ENCODE data around the gene CIT.

CIT gene

GRCh38 chr12:119645535-119646059, 231.5 kb downstream of the CIT start:
- H3K4me1 ChIP-seq, result no peaks in the 10 kb centered on the region
- H3K4me3 ChIP-seq, result no peak overlapping the region
- no peaks in the 10 kb centered on the region for H3K36me3 ChIP-seq
- peaks cover 0 to 9% (median 0%) of the 10 kb centered on the region in 11 experiments; a peak in 2 of 22 replicates for H3K9me3 ChIP-seq (replicated peaks in 1 of 11)
- no peak for TF ChIP-seq Cebpa-rat (IDR thresholded peaks at IDR 0.05)
- no peak overlapping the region for H3K4me2 ChIP-seq
- no peak overlapping the region for H3K9ac ChIP-seq
- H3K27me3 ChIP-seq, result no peaks in the 10 kb centered on the region
- H3K27ac ChIP-seq, result no peak overlapping the region
- no peaks in the 10 kb centered on the region for H4K20me1 ChIP-seq

DNA sequence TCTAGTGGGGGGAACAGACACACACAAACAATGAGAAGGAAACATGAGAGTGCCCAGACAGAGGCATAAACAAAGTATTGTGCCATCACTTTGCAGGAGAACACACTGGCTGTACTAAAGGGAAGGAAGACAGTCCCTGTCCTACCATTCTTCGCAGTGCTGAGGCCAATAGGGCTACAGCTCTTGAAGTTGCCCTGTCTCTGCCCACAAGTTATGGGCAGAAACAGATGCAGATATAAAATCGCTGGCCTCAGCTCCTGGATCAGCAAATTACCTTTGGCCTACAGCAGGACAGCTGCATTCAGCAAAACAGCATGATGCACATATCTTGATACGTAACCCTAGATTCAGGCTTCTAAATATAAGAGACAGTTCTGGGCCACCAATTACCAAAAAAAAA, 232.2 kb downstream of the CIT start:
- Histone ChIP-seq H3K36me3 (no peaks in the 10 kb centered on the region), H3K9me3 (replicated peaks in 1 of 11) (peaks cover 0 to 9% (median 0%) of the 10 kb centered on the region in 11 experiments; a peak in 1 of 22 replicates), H3K4me2 (no peak overlapping the region), H3K9ac (no peak overlapping the region), H3K4me3 (no peak overlapping the region), H3K4me1 (no peaks in the 10 kb centered on the region), H3K27ac (no peak overlapping the region), H3K27me3 (no peaks in the 10 kb centered on the region), H4K20me1 (no peaks in the 10 kb centered on the region)
- no peak for TF ChIP-seq Cebpa-rat (IDR thresholded peaks at IDR 0.05)

- TF ChIP-seq Cebpa-rat (IDR thresholded peaks at IDR 0.05), result no peak
- H3K4me3 ChIP-seq, result no peak overlapping the region
- H3K4me2 ChIP-seq, result no peak overlapping the region
- peaks cover 0 to 9% (median 0%) of the 10 kb centered on the region in 11 experiments; a peak in 1 of 22 replicates for H3K9me3 ChIP-seq (replicated peaks in 1 of 11)
- H3K4me1 ChIP-seq, result no peaks in the 10 kb centered on the region
- H3K9ac ChIP-seq, result no peak overlapping the region
- no peaks in the 10 kb centered on the region for H4K20me1 ChIP-seq
- H3K27ac ChIP-seq, result no peak overlapping the region
- H3K27me3 ChIP-seq, result no peaks in the 10 kb centered on the region
- no peaks in the 10 kb centered on the region for H3K36me3 ChIP-seq
Observed at GRCh38 chr12:119642986-119643385, 234.1 kb downstream of the CIT start.

Data from BLaER1 treated with 17β-estradiol and CSF1 and Interleukin-3, amounts not matched to agents 10 nM and 100 nM (cell line).